ENCODE measurements around the gene CCDC18.
"Not testable (repeated sequence)": the region's sequence is repeated elsewhere in the genome, so short reads cannot be mapped to it uniquely, and the experiment has no call there.

The CCDC18 gene

DNA sequence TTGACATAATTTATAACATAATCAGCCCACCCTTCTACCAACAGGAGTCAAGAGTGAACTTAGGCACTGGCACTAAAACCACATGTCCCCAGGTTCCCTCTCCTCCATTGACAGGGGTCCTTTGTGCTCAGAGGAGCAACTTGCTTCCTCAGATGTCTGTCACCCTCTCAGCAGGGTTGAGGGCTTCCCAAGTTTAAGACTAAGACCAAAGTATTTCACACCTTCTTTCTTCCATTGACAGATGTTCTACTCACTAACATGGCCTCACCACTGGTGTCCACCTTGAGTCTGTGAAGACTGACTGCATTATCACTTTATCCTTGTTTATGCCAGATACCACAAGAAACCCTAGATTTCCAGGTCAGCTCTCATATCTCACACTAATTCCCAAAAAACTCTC is 56.5 kb downstream of the CCDC18 start:
- DNase-seq (ENCODE audit: low read depth): no peak

DNA sequence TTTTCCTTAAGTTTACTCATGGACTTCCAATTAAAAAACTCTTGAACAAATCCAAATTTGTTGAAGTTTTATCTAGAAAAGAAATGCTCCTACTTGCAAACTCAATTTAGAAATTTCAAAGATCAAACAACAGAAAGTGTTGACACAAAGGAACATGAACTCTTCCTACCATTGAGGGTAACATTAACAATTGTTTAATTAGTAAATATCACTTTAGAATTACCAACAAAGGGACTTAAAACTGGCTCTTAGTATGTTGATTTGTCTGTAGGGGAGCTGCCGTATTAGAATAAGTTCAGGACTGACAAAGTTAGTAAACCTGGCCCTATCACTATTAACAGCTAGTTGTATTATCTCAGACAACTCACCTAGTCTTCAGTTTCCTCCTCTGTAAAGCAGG is 57.9 kb downstream of the CCDC18 start:
- DNase-seq (ENCODE audit: low read depth): no peak

DNA sequence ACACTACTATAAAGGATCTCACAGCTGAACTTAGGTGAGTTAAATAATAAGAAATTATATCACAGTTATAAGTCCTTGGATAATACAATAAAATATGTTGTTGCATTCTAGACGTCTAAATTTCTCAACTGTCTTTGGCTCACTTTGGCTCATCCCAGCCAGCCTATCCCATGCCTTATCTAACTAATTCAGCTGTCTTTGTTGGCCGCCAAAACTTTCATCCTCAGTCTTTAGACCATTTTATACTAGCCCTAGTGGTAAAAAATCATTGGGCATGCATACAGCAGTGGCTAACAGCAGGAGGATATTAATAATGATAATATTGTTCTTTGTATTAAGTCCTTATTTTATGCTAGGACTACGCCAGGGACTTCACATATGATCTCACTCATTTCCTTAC is 59.3 kb downstream of the CCDC18 start:
- no peak for DNase-seq (ENCODE audit: low read depth)

DNA sequence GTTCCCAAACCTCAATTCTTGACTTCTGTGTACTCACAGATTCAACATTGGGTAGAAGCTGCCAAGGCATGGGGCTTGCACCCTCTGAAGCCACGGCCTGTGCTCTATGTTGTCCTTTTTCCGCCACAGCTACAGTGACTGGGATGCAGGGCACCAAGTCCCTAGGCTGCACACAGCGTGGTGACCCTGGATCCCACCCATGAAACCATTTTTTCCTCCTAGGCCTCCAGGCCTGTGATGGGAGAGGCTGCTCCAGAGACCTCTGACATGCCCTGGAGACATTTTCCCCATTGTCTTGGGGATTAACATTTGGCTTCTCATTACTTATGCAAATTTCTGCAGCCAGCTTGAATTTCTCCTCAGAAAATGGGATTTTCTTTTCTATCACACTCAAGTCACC is 62.7 kb downstream of the CCDC18 start:
- not testable (repeated sequence) for DNase-seq (ENCODE audit: low read depth)

DNA sequence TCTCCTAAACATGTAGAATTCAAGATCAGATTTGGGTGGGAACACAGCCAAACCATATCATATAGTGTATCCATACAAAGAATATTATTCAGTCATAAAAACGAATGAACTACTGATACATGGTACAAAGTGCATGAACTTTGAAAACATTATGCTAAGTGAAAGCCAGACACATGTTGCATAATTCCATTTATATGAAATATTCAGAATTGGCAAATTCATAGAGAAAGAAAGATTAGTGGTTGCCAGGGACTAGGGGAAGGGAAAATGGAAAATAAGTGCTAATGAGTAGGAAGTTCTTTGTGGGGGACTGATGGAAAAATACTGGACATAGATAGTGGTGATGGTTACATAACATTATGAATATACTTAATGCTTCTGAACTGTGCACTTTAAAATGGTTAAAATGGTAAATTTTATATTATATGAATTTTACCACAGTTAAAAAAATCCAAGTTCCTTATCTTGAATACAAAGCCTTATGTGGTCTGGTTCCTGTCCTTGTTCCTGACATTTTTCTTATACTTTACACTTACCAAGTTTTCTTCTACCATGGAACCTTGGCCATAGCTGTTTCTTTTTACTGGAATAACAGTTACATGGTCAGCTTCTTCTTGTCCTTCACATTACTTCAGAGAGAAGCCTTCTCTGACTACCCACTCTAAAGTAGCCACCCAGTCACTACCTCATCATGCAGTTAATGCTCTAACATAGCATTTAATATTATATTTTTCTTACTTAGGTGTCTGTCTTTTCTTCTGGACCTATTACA is 64.0 kb downstream of the CCDC18 start:
- DNase-seq (ENCODE audit: low read depth): no peak

DNA sequence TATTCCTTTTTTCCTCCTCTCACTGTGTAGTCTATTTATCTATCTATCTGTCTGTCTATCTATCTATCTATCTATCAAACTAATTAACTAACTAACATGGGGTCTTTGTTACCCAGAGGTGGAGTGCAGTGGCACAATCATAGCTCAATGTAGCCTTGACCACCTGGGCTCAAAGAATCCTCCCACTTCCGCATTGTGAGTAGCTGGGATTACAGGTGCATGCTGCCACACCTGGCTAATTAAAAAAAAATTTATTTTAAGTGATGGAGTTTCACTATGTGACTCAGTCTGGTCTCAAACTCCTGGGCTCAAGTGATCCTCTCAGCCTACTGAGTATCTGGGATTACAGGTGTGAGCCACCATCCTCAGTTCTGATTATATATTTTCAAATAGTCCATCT is 71.4 kb downstream of the CCDC18 start:
- DNase-seq (ENCODE audit: low read depth): no peak

DNA sequence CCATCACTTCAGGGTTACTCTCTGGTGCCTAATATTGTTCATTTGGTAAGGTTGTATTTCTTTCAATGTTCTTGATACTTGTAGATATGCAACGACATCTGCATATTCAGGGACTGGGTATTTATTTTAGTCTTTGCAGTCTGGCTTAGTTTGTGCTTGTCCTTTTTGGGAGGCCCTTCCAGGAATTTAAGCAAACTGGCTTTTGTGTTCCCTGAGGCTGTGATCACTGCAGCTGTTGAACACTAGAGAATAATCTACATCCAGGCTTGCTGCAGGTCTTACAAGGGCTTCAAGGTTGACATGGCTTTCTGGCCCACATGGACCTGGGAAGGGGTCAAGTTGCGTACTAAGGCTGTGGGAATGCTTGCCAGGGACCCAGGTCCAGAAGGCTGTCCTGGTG is 72.1 kb downstream of the CCDC18 start:
- no peak for DNase-seq (ENCODE audit: low read depth)

DNA sequence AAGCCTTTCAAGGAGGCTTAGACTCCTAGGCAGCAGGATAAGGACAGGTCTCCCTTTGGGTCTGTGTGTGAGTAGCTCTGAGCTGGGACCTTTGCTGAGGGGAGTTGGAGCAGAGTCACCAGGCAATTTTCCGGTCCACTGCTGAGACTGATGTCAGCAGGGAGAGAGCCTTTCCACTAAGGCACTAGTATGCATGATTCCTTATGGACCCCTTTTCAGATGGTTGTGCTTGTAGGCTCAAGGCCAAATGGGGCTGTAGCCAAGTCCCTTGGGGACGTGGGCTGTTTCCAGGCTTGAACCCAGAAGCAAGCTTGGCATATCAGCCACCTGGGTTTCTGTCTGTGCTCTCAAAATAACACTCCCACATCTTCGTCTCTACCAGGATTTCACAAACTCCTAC is 73.0 kb downstream of the CCDC18 start:
- DNase-seq (ENCODE audit: low read depth): no peak

DNA sequence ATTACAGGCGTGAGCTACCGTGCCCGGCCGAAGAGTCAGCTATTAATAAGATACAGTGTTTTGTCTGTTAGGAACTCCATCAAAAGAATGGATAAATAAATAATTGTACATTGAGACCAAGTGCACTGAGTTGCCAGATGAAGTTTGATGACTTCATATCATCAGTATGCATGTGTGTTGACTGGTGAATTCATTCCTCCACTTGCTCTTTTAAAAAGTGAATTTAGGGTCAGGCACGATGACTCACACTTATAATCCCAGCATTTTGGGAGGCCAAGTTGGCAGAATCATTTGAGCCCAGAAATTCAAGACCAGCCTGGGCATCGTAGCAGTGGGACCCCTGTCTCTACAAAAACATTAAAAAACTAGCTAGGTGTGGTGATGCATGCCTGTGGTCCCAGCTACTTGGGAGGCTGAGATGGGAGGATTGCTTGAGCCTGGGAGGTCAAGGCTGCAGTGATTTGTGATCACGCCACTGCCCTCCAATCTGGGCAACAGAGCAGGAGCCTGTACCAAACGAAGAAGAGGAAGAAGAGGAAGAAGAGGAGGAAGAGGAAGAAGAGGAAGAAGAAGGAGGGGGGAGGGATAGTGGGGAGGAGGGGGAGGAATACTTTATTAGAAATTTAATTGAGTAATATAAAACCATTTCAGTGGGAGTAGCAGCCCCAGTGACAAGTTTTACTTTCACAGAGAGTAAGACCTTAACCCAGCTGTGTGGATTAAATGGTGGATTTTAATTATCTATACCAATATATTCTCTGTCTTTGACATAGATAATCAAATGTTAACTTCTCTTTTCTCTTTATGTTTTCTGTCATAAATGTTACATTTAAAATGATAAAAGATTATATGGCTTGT is 74.9 kb downstream of the CCDC18 start:
- DNase-seq (ENCODE audit: low read depth): no peak

DNA sequence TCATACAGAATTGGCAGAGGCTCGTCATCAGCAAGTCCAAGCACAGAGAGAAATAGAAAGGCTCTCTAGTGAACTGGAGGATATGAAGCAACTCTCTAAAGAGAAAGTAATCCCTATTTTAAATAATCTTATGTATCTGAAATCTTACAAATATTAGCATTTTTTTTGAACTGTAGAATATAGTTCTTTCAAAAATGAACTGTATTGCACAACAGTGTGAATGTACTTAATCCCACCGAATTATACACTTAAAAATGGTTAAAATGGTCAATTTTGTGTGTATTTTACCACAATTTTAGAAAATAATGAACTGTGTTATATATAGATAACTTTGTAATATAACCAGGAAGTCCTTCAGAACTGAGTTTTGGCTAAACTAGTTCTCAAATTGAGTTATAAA is 75.9 kb downstream of the CCDC18 start:
- no peak for DNase-seq (ENCODE audit: low read depth)

DNA sequence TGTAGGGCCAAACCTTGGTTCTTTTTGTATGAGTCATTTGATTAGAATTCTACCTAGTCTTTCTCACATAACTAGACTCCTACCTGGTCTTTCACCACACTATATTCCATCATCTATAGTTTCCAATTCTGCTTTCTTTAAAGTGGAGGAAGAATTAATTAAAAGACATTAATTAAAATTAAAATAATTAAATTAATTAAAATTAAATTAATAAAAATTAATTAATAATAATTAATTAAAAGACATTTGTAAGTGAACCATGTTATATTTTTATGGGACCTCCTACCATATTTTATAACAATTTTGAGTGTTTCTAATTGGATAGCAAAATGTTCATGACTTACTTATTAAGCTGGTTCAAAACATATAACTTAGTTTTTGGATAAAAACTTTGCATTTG is 77.4 kb downstream of the CCDC18 start:
- DNase-seq (ENCODE audit: low read depth): no peak

DNA sequence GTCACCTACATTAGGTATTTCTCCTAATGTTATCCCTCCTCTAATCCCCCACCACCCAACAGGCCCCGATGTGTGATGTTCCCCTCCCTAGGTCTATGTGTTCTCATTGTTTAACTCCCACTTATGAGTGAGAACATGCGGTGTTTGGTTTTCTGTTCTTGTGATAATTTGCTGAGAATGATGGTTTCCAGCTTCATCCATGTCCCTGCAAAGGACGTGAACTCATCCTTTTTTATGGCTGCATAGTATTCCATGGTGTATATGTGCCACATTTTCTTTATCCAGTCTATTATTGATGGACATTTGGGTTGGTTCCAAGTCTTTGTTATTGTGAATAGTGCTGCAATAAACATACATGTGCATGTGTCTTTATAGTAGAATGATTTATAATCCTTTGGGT is 80.2 kb downstream of the CCDC18 start:
- not testable (repeated sequence) for DNase-seq (ENCODE audit: low read depth)

DNA sequence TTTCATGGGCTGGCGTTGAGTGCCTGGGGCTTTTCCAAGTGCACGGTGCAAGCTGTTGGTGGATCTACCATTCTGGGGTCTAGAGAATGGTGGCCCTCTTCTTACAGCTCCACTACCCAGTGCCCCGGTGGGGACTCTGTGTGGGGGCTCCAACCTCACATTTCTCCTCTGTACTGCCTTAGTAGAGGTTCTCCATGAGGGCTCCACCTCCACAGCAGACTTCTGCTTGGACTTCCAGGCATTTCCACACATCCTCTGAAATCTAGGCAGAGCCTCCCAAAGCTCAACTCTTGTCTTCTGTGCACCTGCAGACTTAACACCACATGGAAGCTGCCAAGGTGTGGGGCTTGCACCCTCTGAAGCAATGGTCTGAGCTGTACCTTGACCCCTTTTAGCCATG is 82.1 kb downstream of the CCDC18 start:
- no peak for DNase-seq (ENCODE audit: low read depth)

DNA sequence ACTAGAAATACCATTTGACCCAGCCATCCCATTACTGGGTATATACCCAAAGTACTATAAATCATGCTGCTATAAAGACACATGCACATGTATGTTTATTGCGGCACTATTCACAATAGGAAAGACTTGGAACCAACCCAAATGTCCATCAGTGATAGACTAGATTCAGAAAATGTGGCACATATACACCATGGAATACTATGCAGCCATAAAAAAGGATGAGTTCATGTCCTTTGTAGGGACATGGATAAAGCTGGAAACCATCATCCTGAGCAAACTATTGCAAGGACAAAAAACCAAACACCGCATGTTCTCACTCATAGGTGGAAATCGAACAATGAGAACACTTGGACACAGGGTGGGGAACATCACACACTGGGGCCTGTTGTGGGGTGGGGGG is 88.4 kb downstream of the CCDC18 start:
- DNase-seq (ENCODE audit: low read depth): not testable (repeated sequence)

DNA sequence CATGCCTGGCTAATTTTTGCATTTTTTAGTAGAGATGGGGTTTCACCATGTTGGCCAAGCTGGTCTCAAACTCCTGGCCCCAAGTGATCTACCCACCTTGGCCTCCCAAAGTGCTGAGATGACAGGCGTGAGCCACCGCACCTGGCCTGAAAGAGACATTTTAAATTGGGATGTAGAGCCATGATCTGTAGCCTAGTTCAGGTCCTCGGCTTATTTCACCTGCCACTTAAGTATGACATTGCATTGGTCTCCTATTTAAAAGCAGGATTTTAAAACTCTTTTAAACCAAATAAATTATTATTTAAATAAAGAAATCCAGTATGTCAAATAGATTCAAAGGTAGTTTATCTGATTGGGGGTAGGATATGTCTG is 94.7 kb downstream of the CCDC18 start:
- not testable (repeated sequence) for DNase-seq (ENCODE audit: low read depth)

DNA sequence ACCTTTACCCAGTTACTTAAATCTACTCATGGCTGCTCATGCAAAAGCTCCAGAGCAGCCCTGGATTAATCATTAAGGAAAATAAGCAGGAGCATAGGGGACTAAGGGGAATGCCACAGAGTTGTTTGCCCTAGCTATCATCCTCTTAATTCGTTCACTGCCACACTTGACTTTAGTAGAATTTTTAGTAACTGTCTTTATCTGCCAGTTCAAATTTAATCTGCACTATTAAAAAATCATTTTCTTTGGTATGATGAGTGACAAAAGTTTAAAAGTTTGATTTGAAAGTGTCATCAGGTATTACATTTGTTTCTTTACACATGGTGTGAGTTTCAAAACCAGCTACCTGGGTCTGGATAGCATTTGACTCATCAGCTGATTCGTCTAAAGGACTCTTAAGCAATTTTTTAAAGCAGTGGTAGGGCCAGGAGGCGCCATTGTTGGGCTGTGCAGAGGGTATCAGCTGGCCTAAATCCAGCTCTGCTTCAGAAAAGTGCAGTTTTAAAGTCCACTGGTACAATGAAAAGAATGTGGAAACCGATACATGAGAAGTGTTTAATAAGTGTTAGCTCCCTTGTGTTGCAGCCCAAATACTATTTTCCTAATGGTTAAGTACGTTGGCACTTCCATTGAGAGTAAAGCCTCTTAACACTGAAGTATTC is 95.2 kb downstream of the CCDC18 start:
- no peak for DNase-seq (ENCODE audit: low read depth)

DNA sequence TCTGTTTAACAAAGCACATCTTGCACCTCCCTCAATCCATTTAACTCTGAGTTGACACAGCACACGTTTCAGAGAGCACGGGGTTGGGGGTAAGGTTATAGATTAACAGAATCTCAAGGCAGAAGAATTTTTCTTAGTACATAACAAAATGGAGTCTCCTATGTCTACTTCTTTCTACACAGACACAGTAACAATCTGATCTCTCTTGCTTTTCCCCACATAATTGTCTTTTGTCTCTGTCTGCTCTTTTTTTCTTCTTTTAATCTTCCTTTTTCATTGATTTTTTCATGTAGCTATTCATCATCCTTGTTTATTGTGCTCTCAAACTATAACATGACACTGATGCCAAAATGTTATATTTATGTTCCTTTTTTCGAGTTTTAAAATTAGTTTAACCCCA is 97.0 kb downstream of the CCDC18 start:
- DNase-seq (ENCODE audit: low read depth): not testable (repeated sequence)

DNA sequence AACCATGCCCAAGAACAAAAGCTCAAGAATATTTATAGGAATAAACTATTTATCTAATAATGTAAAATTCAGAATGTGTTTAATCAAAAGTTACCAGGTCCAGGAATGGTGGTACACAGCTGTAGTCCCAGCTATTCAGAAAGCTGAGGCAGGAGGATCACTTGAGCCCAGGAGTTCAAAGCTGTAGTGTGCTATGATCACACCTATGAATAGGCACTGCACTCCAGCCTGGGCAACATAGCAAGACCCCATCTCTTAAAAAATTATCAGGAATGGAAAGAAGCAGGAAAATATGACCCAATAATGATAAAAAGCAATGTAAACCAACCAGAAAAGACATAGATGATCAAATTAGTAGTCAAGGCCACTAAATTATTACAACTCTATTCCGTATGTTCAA is 103.0 kb downstream of the CCDC18 start:
- DNase-seq (ENCODE audit: low read depth): no peak

DNA sequence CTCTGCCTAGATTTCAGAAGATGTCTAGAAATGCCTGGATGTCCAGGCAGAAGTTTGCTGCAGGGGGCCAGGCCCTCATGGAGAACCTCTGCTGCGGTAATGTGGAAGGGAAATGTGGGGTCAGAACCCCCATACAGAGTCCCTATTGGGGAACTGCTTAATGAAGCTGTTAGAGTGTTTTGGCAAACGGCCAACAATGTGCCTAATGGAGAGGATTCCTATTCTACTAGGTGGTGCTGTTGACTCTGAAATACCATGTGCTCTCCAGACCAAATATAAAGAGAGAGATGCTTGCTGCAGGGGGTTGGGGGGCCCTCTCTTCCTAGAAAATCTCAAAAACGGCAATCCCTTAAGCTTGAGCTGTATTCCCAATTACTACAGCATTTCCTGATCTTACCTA is 108.0 kb downstream of the CCDC18 start:
- no peak for DNase-seq (ENCODE audit: low read depth)

DNA sequence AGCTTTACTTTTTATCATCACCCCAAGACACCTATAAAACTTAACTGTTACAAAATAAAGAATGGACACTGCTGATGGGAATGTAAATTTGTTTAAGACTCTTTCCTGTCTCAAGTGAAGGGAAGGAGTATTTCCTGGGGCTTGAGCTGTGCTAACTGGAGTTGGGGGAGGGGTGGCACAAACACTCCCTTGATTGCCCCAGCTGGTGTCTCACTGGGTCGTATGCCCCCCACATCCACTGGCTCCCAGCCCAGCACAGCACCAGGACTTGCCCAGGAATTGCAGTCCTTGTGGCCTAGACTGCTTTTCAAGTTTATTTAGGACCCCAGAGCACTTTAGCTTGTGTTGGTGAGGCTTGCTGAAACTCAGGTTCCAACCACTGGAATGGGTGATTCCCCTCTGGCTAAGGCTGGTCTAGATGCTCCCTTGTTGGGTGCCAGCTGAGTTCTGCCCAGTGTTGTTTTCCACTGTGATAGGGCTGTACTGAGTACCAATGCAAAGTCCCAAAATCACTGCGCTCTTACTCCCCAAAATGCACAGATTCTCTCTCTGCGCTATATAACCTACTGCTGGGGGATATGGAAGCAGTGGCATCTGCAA is 116.1 kb downstream of the CCDC18 start:
- DNase-seq (ENCODE audit: low read depth): no peak

DNA sequence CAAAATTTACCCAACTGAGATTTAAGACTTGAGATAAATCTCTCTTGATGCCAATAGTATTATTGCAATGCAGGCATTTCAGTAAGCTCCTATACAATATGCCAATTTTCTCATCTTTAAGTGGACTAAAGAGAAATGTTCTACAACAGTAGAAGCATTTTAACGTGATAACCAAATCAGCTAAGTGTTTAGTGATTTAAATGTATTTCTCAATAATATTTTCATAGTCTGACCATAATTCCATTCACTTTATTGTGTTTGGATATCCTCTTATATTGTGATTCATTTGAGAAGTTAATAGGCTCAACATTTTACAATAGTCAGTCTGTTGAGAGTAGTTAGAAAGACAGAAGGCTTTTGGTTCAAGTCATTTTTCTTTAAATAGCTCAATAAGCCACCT is 120.6 kb downstream of the CCDC18 start:
- no peak for DNase-seq (ENCODE audit: low read depth)

DNA sequence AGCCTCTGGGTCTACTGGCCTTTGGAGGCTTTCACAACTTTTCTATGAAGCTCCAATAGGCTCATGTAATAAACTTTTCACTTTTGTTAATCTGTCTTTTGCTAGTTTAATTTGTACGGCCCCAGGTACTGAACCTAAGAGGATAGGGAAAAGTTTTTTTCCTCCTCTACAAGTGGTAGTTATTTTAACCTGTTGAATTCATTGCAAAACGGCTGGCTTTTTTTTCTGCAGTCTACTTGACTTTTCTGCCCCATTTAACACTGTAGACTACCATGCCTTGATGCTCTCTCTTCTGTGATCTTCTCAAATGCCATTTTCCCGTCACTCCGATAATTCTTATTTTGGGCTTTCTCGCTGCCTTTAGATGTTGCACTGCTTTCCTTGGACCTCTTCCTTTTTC is 121.6 kb downstream of the CCDC18 start:
- no peak for DNase-seq (ENCODE audit: low read depth)

DNA sequence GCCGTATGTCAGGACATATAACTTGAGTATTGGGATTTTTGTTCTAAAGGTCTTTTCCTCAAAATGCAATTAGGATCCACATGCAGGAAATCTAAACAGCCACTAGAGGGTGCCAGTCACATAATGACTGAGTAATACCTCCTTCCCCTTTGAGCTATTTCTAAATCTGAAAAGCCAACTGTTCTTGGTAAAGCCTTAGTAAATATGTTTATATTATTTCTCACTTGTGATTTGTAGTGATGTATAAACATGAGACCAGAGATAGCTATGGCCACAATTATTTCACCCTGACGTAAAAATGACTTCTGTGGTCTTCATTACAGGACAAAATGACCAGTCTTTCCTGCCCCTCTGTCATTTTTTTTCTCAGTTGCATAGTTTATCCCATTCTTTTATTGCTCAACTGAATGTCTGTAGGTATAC is 124.2 kb downstream of the CCDC18 start:
- DNase-seq (ENCODE audit: low read depth): peak; percentile 1

Data from stimulated activated CD8-positive, alpha-beta memory T cell treated with anti-CD3 and anti-CD28 coated beads, Interleukin-7, amount 100 ng/mL, for 24 hours (primary cell).